G401 (cell line): ENCODE measurements around the gene SLC44A5. TPM values are rescaled to one million over a fixed set of nuclear protein-coding genes. Genes with fewer than 3 reads are reported as not detected.
"Not testable (repeated sequence)": the region's sequence is repeated elsewhere in the genome, so short reads cannot be mapped to it uniquely, and the experiment has no call there.

ENCODE experiments used
- DNase-seq: peaks from one replicate; pipeline ENCODE4 v3.0.0-alpha.2; 2015; ENCODE audit warnings: low spot score
- in situ Hi-C: cut with HindIII; loops from 2 replicates; pipeline ENCODE4 v1.10.0; 2016; ENCODE audit warnings: low sequenced_read_pairs, mixed read lengths
- total RNA-seq: library from RNA; depleted of rRNA; stranded (reverse); fragments of >200 nt; shearing (Covaris generic); gene quantifications from 2 replicates; pipeline ENCODE4 v1.2.3, GENCODE V29; 2014

The SLC44A5 gene
- total RNA-seq, 1 experiment from 2014 or later: not detected

DNA sequence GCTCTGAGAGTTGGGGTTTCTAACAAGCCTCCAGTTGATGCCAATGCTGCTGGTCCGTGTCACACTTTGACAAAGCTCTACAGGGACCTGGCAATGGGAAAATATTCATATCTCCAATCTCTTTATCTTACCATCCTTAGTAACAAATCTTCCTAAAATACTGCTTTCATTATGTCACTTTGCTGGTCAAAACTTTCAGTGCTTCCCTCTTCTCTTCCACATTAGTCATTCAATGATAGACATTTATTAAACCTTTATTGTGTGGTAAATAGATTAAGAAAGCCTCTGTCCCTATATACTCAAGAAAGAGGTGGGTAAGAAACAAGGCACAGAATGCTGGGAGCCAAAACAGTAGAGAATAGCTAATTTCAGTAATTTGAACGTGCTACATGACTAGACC lies 79.3 kb downstream of the SLC44A5 start:
- DNase-seq: no peak
- in situ Hi-C loops: no loop called here

DNA sequence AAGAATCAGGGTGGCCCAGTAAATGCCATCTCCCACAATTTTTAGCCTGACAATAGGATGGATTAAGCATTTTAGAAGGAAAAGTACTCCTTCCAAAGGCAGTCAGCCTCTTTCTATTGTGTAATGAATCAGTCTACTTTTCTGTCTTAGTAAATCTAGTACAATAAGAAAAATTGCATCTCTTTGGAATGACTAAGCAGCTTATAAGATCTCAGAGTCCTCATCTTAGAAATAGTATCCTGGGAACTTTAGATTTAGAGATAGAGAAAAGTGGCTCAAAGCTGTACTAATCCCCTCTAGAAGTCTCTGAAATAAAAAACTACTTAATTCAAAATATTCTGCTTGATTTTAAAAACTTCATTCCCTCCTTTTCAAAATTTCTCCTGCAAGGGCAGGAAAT lies 81.4 kb downstream of the SLC44A5 start:
- in situ Hi-C loops: no loop called here
- DNase-seq: no peak

DNA sequence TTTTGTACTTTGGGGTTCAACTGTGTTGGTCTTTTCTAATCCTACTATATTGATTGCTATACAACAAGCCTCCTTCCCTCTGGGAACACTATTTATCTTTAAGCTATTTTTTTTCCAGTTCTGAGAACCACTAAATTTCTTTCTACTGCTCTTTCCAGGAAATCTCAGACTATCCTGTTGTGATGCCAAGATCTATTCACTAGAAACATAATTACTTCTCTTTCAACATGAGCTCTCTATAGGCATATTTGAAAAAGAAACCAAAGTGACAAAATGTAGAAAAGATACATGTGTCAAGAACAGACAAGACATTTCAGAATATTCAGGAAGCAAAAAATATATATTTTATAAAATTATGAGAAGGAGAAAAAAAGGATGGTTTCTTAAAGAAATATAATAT lies 82.9 kb downstream of the SLC44A5 start:
- no peak for DNase-seq
- in situ Hi-C loops: no loop called here

DNA sequence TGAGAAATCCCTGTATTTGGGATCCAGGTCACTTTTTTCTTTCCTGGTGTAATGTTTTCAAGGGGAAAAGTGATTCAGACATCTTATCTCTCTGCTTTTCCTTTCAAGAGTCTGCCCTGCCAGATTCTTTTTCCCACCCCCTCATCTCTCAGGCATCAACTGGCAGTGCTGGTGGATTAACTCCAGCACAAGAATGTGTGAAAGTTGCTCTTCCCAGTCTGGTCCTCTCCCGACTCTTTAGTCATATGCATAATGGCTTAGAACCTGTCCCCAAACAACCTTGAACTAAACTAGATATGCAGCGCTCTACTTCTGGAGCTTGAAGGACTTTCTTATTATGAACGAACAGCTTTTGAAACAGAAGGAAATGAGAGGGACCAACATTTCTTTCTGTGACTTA lies 88.5 kb downstream of the SLC44A5 start:
- in situ Hi-C loops: no loop called here
- DNase-seq: no peak

DNA sequence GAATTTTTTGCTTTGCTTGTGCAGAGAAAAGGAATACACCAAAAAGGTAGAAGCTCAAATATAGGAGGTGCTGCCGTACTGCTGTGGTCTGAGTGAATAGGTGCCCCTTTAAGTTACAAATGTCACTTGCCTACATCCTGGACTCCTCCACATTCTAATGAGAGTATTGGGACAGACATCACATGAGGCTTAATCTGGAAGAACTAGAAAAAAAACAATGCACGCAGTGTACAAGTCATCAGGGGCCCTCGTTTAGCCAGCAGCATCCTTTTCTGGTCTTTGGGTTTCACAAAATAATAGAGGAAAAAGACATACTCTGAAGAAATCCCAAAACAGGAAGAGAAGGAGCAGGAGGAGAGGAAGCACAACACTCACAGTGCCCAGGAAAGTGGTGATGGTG lies 89.3 kb downstream of the SLC44A5 start:
- DNase-seq: no peak
- in situ Hi-C loops: no loop called here

DNA sequence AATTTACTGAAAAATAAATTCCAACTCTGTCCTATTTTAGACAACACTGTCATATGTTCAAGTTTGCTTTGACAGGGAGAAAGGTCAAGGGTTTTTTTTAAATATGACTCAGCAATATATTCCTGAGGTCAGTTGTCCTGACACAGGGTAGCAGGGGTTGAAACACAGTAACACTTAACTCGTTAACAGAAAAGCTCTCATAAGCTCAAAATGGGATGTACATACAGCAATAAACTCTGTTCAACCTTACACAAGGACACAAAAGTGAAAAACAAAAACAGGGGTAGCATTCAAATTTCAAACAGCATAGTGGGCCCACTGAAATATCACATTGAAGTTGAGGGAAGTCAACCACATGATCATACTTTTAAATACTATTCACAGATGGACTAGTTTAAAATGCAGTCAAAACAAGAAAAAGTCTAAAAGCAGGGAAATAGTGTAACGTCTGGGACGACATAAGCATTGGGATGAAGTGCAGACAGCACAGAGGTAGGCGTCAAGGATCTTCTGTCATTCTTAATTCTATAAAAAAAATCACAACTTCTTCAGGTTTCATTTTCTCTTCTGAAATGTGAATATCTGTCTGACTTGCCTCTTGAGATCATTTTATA lies 89.9 kb downstream of the SLC44A5 start:
- no peak for DNase-seq
- in situ Hi-C loops: no loop called here

DNA sequence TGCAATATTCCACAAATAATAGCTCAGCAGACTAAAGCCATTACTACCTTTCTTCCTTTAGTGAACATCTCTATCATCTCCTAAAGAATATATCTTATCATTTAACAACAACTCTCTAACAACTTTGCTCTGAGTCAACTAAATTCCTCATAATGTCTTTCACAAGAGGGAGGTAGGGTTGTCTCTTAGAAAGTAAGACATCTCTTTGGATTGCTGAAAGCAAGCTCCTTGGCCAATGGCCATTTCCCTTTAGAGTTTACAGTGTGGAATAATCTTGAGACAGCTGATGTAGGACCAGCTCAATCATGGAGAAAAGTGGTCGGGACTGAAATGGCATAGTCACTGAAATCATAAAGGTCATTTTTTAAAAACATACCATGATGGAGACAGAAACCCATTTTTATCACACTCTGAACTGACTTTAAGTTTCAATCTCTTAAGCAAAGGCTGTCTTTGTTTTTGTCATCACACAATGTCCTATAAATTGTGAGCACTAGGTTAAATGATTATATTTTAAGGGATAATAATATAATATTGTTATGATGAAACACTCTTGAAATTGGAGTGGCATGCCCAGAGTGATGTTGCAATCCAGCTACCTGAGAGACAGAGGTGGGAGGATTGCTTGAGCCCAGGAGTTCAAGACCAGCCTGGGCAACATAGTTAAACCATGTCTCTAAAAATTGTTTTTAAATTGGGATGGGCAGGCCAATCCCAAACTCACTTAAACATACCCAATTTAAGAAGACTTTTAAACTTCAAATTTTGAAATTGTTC lies 91.1 kb downstream of the SLC44A5 start:
- no peak for DNase-seq
- in situ Hi-C loops: no loop called here

DNA sequence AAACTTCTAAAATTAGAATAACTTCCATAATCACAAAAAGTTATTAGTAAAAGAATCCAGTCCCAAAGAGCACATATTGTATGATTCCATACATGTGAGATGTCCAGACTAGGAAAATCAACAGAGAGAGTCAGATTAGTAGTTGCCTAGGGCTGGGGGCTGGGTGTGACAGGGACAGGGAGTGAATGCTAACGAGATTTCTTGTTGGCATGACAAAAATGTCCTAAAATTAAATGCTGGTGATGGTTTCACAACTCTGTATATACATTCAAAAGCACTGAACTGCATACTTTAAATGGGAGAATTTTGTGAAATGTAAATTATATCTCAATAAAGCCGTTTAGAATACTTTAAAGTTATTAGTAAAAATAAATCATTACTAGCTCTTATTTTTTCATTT lies 92.2 kb downstream of the SLC44A5 start:
- in situ Hi-C loops: no loop called here
- no peak for DNase-seq

DNA sequence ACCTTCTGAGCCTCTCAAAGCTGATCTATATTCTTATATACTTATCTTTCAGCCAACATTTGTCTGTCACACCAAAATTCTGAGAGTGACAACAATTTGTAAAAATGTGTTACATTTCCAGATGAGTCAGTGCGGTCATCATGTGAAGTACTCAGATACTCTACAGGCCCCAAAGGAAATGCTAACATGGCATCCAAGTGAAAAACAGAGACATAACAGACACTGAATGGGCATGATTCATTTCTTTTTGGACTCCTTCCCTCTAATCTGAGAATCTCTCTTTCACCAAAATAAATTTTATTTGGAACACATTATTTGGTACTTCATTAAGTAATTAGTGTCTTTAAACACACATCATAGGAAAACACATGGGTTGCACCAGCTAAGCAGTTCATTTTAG lies 96.6 kb downstream of the SLC44A5 start:
- DNase-seq: no peak
- in situ Hi-C loops: no loop called here

DNA sequence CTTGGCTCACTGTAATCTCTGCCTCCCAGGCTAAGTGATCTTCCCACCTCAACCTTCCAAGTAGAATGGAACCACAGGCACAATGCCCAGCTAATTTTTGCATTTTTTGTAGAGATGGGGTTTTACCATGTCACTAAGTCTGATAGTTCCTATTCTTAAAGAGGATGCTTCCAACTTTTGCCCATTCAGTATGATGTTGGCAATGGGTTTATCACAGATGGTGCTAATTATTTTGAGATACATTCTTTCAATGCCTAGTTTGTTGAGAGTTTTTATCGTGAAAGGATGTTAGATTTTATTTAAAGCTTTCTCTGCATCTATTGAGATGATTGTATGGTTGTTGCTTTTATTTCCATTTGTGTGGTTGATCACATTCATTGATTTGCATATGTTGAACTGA lies 103.9 kb downstream of the SLC44A5 start:
- DNase-seq: no peak
- in situ Hi-C loops: no loop called here

DNA sequence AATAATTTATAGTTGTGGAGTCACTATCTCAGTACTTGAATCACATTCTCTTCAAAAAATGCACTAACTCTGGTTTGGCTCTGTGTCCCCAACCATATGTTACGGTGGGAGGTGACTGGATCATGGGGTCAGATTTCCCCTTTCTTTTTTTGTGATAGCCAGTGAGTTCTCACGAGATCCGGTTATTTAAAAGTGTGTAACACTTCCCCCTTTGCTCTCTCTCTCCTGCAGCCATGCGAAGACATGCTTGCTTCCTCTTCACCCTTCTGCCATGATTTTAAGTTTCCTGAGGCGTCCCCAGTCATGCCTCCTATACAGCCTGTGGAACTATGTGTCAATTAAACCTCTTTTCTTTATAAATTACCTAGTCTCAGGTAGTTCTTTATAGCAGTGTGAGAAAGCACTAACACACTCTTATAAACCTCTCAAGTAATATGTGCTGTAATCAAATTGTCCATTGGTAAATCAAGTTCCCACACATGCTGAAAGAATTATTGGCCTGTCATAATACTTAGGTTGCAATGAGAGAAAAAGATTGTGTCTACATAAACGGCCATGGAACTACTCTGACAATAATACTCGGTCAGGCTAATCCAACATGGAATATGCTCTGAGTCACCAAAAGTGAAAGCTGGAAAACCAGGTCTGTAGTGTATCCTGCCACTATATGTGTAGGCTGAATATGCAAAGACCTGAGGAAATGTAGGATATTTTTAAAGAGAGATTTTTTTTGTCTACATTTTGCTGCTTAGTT lies 107.5 kb downstream of the SLC44A5 start:
- in situ Hi-C loops: no loop called here
- DNase-seq: no peak

DNA sequence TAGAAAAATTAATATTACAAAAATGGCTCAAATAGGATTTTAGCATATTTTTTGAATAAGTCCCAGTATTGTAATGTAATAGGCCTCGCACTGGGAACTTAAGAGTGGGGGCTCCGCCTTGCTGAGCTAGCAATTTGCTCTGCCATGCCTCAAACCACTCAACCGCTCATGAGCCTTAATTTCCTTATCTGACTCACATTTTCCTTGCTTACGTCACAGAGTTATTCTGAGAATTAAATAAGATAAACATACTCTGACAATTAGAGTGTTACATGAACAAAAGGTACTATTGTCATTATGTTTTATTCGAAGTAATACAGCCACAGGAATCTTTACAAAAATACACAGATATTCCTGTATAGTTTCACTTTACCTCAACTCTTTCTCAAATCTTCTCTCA lies 108.1 kb downstream of the SLC44A5 start:
- in situ Hi-C loops: no loop called here

DNA sequence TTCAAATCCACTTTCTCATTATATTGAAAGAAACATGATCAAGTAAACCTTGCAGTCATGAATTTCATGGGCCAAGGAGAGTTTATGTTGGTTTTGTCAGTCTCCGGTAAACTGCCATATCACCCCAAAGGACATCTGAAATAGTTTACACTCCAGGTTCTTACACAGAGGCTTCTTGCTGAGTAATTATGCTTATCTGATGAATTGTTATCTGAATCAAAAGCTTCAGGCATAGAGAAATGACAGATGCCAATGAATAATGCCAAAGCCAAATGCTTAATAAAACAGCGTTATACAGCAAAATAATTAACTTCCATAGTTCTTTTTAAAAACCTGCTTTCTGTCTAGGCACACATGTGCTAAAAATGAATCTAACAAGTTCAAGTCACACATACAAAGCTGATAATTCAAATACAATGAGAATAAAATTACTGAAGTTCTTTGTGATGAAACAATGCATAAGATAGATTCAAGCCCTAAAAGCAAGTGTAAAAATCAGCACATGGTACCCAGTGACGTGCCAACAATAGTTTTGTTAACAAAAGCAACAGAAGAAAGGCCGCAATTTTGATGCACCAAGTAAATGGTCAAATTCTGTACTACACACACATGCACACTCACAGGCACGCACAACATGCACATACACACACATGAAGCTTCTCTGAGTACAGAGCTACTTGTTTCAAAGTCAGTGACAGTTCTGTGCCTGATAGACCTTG lies 109.2 kb downstream of the SLC44A5 start:
- in situ Hi-C loops: no loop called here
- DNase-seq: no peak

More for the DNA sequence above, 108.1 kb downstream of the SLC44A5 start:
- no peak for DNase-seq

DNA sequence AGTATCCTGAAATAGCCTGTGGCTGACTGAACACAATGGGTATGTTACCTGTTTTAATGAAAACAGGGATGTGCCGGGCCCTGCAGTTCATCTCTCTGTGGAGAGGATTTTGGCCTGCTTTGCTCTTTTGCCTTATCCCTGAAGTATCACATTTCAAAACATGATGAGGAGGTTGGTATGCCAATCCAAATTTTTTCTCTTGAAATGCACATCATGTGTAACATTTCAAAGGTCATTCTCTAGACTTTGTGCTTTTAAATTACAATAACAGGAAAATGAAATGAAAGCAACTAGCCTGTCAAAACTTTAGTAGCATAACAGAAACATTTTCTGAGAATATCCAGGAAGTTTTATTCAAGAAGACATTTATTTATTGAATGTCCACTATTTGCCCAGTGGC lies 118.9 kb downstream of the SLC44A5 start:
- in situ Hi-C loops: no loop called here

DNA sequence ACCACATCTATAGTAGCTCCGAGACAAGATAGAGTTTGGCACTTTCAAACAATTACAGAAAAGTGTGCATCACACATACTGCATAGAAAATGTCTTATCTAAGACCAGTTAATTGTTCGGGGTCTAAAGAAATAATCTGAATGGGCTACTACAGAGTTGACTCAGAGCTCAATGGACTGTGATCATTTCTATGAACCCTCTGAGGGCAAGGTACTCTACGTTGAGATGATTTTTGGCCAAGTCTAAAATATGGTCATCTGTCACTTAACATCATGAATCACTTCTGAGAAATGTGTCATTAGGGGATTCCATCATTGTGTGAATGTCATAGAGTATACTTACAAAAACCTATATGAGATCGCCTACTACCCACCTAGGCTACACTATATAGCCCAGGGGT lies 123.5 kb downstream of the SLC44A5 start:
- DNase-seq: no peak
- in situ Hi-C loops: no loop called here

More for the DNA sequence above, 118.9 kb downstream of the SLC44A5 start:
- no peak for DNase-seq

DNA sequence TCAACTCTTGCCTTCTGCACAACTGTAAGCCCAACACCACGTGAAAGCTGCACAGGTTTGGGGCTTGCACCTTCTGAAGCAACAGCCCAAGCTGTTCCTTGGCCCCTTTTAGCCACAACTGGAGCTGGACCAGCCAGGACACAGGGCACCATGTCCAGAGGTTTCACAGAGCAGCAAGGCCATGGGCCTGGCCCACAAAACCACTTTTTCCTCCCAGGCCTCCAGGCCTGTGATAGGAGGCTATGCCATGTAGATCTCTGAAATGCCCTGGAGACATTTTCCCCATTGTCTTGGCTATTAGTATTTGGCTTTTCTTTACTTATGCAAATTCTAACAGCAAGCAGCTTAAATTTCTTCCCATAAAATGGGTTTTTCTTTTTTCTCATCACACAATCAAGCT lies 126.1 kb downstream of the SLC44A5 start:
- DNase-seq: no peak
- in situ Hi-C loops: no loop called here

DNA sequence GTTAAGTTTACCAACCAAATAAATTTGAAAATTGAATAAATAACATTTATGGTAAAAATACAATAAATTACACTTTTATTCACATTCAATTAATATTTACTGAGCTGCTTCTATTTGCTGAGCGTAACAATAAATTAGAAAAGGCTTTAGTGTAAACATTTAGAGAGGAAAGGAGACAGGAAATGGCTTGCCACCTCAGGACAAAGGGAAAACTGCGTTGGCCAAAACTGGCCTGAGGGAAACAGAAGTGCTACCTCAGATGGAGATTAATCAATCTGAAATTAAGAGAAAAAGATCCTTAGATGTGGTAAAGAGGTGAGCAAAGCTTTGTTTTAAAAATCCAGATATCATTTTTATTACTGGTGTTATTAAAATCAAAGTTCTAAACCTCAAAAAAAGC lies 128.0 kb downstream of the SLC44A5 start:
- no peak for DNase-seq
- in situ Hi-C loops: no loop called here

DNA sequence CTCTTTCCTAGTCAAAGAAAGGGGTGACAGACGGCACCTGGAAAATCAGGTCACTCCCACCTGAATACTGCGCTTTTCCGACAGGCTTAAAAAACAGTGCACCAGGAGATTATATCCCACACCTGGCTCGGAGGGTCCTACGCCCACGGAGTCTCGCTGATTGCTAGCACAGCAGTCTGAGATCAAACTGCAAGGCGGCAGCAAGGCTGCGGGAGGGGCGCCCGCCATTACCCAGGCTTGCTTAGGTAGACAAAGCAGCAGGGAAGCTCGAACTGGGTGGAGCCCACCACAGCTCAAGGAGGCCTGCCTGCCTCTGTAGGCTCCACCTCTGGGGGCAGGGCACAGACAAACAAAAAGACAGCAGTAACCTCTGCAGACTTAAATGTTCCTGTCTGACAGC lies 134.4 kb downstream of the SLC44A5 start:
- DNase-seq, in situ Hi-C loops: not testable (repeated sequence)

DNA sequence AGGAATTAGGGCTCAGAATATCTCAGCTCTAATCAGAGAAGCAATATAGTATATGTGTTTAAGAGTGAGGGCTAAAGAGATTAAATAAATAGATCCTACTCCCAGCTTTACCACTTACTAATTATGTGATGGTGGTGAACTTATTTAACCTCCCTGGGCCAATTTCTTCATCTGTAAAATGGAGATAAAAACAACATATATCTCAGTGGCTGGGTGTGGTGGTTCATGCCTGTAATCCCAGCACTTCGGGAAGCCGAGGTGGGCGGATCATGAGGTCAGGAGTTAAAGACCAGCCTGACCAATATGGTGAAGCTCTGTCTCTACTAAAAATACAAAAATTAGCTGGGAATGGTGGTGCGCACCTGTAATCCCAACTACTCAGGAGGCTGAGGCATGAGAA lies 135.2 kb downstream of the SLC44A5 start:
- in situ Hi-C loops: no loop called here
- DNase-seq: no peak
